ENCODE data around the gene IL10. TPM values are rescaled to one million over a fixed set of nuclear protein-coding genes. Genes with fewer than 3 reads are reported as not detected.

The IL10 gene
- polyA plus RNA-seq, 1 of the 3 experiments (the other 2 are of a cell fraction) = not detected

DNA sequence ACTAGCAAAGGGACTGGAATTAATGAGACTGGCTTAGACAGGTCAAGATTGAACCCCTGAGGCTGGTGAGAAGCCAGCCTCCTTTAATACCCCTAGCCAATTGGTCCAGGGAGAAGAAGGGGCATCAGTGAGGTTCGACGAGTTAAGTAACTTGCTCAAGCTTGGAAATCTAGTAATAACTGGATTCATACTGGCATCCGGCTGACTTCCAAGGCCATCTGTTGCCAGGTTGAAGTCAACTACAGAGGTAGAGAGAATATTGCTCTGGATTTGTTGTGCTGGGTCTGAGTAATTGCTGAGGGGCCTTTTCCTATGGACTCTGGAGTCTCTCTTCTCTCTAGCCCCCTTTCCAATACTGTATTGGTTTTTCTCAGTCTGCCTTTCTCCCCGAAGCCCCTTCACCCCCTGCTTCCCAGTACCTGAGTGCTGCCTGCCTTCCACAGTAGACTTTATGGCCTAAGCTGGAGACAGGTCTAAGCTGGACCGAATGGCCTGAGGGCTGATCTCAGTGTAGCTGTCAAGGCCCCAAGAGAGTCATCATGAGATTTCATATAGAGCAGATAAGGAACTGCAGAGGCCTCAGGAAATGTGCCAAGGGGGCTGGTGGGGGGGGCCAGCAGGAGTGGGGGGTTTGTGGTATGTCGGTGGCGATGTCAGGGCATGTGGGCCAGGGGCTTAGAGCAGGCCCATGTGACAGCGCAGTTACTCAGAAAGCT lies 44.2 kb downstream of the IL10 start:
- Histone ChIP-seq H3K9me3 (no peaks in the 10 kb centered on the region), H4K20me1 (ENCODE audit: insufficient read depth) (peaks cover 63% of the 10 kb centered on the region), H2AFZ (ENCODE audit: low read depth) (no peak overlapping the region), H3F3A (replicated peaks; ENCODE audit: insufficient read depth) (no peaks in the 10 kb centered on the region), H3K4me3 (ENCODE audit: low read depth in 2 of 2, low read length in 1 of 2) (no peak overlapping the region), H3K27me3 (ENCODE audit: insufficient read depth) (no peaks in the 10 kb centered on the region), H3K4me1 (ENCODE audit: control insufficient read depth in 1 of 2, insufficient read depth in 2 of 2, low read depth in 1 of 2, low read length in 1 of 2) (peaks cover 0 to 10% of the 10 kb centered on the region in 2 experiments; a peak in 1 of 4 replicates), H3K36me3 (replicated peaks in 1 of 2; ENCODE audit: control insufficient read depth in 1 of 2, insufficient read depth in 2 of 2, low read length in 1 of 2) (peaks cover 7 to 36% of the 10 kb centered on the region in 2 experiments), H3K9me2 (no peaks in the 10 kb centered on the region), H3K4me2 (no peak overlapping the region), H3K79me2 (ENCODE audit: insufficient read depth) (peaks cover 44% of the 10 kb centered on the region), H3K27ac (ENCODE audit: low read depth in 2 of 2, low read length in 1 of 2) (no peak overlapping the region), H3K9ac (no peak overlapping the region)
- ChIA-PET POLR2A (interaction anchor here (0.6 kb wide), 1 partner anchor 33 kb away, joined by 3 read pairs; no protein-coding TSS in a partner anchor), CTCF (interaction anchor here (0.9 to 16.7 kb wide), 8 partner anchors 7 to 350 kb away, joined by 4 to 380 read pairs (median 34); no protein-coding TSS in a partner anchor)
- DNase-seq = no peak
- no peak for TF ChIP-seq FOSL2 (IDR thresholded peaks at IDR 0.05; ENCODE audit: borderline replicate concordance, low read depth)
- TF ChIP-seq FOXJ3 (CRISPR knock-in tag; IDR thresholded peaks at IDR 0.05) = no peak
- no peak for TF ChIP-seq TCF12 (IDR thresholded peaks at IDR 0.05)
- no peak for TF ChIP-seq POLR2AphosphoS5 (IDR thresholded peaks at IDR 0.05; ENCODE audit: low read depth, low read length)
- no peak for TF ChIP-seq GABPA (IDR thresholded peaks at IDR 0.05; ENCODE audit: low read depth)
- TF ChIP-seq NFIC (IDR thresholded peaks at IDR 0.05; ENCODE audit: borderline replicate concordance) = no peak
- TF ChIP-seq JUND (IDR thresholded peaks at IDR 0.05) = no peak
- no peak for TF ChIP-seq EP300 (IDR thresholded peaks at IDR 0.05; ENCODE audit: borderline replicate concordance in 1 of 2, low read depth in 1 of 2, low read length in 1 of 2)
- no peak for TF ChIP-seq RFX5 (IDR thresholded peaks at IDR 0.05; ENCODE audit: low read length)
- TF ChIP-seq TEAD4 (IDR thresholded peaks at IDR 0.05; ENCODE audit: borderline replicate concordance, insufficient read depth) = no peak
- no peak for TF ChIP-seq MXI1 (IDR thresholded peaks at IDR 0.05; ENCODE audit: low read depth, low read length)
- no peak for TF ChIP-seq IRF3 (IDR thresholded peaks at IDR 0.05; ENCODE audit: low read depth, low read length)
- TF ChIP-seq NRF1 (IDR thresholded peaks at IDR 0.05; ENCODE audit: low read depth, low read length) = no peak
- TF ChIP-seq RCOR1 (IDR thresholded peaks at IDR 0.05; ENCODE audit: low read length) = no peak
- TF ChIP-seq FOXM1 (IDR thresholded peaks at IDR 0.05; ENCODE audit: low read depth) = no peak
- WGBS (ENCODE audit: low lambda C conversion rate) = 89% methylated on average over 8 of the region's 8 CpGs

DNA sequence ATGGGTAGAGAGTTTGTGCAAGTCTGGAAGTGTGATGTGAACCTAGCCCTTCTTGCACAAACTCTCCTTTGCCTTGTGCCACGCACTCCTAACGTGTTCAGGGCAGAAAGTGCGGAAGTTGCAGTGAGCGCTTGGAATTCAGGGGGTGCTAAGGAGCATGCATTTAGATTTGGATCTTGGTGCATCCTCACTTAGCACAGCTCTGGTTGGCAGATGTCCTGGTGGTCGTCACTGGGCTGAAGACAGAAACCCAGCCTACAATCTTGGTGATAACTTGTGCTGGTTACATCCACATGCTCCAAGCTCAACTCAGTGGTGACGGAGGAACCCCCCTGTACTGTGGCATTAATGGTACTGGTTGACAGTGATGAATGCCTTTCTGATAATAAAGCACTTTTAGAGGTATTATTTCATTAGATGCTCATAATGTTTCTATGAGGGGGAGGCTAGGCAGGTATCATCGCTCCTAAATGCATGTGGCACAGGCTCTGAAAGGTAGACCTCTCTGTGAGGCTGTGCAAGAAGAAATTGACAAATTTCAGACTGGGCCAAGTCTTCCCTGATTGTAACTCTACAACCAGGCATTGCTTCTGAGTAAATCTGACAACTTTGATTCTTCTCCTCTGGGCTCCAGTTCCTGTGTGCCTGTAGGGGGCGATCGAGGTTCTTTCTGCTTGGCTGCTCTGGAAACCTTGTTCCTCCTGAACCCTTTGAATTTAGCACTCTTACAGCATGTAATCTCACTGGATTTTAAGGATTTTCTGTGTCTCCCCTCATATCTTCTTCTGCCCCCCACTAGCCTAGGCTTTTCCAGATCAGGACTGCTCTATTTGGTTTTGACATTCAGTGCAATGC lies 47.0 kb downstream of the IL10 start:
- H3F3A ChIP-seq (replicated peaks; ENCODE audit: insufficient read depth) = no peaks in the 10 kb centered on the region
- peak; percentile 67 for DNase-seq
- H3K79me2 ChIP-seq (ENCODE audit: insufficient read depth) = peaks cover 72% of the 10 kb centered on the region
- H3K4me1 ChIP-seq (ENCODE audit: control insufficient read depth in 1 of 2, insufficient read depth in 2 of 2, low read depth in 1 of 2, low read length in 1 of 2) = peaks cover 0 to 10% of the 10 kb centered on the region in 2 experiments; a peak in 1 of 4 replicates
- H3K27me3 ChIP-seq (ENCODE audit: insufficient read depth) = no peaks in the 10 kb centered on the region
- 77% methylated on average over 9 of the region's 9 CpGs for WGBS (ENCODE audit: low lambda C conversion rate)
- peak; percentile 24; the same call in 1 of the 2 replicates for TF ChIP-seq SMC3 (IDR thresholded peaks at IDR 0.05; ENCODE audit: low read depth, low read length)
- TF ChIP-seq, protein P1, sequence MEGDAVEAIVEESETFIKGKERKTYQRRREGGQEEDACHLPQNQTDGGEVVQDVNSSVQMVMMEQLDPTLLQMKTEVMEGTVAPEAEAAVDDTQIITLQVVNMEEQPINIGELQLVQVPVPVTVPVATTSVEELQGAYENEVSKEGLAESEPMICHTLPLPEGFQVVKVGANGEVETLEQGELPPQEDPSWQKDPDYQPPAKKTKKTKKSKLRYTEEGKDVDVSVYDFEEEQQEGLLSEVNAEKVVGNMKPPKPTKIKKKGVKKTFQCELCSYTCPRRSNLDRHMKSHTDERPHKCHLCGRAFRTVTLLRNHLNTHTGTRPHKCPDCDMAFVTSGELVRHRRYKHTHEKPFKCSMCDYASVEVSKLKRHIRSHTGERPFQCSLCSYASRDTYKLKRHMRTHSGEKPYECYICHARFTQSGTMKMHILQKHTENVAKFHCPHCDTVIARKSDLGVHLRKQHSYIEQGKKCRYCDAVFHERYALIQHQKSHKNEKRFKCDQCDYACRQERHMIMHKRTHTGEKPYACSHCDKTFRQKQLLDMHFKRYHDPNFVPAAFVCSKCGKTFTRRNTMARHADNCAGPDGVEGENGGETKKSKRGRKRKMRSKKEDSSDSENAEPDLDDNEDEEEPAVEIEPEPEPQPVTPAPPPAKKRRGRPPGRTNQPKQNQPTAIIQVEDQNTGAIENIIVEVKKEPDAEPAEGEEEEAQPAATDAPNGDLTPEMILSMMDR (IDR thresholded peaks at IDR 0.05) = peak; percentile 65
- peak; percentile 52 for TF ChIP-seq RAD21 (IDR thresholded peaks at IDR 0.05; ENCODE audit: low read length)
- no peak for TF ChIP-seq EP300 (IDR thresholded peaks at IDR 0.05; ENCODE audit: borderline replicate concordance in 1 of 2, low read depth in 1 of 2, low read length in 1 of 2)
- CTCF ChIA-PET = interaction anchor here (0.6 to 16.7 kb wide), 48 partner anchors 10 to 672 kb away, joined by 3 to 380 read pairs (median 5); partner anchors contain the start of gene FCMR
- H3K36me3 ChIP-seq (replicated peaks in 1 of 2; ENCODE audit: control insufficient read depth in 1 of 2, insufficient read depth in 2 of 2, low read length in 1 of 2) = peaks cover 7 to 13% of the 10 kb centered on the region in 2 experiments
- H4K20me1 ChIP-seq (ENCODE audit: insufficient read depth) = peaks cover 89% of the 10 kb centered on the region
- H3K9me3 ChIP-seq = no peaks in the 10 kb centered on the region
- no peak overlapping the region for H3K9ac ChIP-seq
- H3K9me2 ChIP-seq = no peaks in the 10 kb centered on the region
- no peak overlapping the region for H2AFZ ChIP-seq (ENCODE audit: low read depth)
- no peak overlapping the region; a peak in 1 of 4 replicates for H3K4me3 ChIP-seq (ENCODE audit: low read depth in 2 of 2, low read length in 1 of 2)
- POLR2A ChIA-PET = no interaction called here
- H3K27ac ChIP-seq (ENCODE audit: low read depth in 2 of 2, low read length in 1 of 2) = no peak overlapping the region
- H3K4me2 ChIP-seq = no peak overlapping the region
